GM18508 (cell line): ENCODE results near the gene CD274.
"Not testable (repeated sequence)": the region's sequence is repeated elsewhere in the genome, so short reads cannot be mapped to it uniquely, and the experiment has no call there.

Experiments used
- ATAC-seq: cut with Tn5 transposase; IDR thresholded peaks from one replicate; pipeline ENCODE4 v1.9.1; 2021; ENCODE audit warnings: moderate number of reproducible peaks; ENCODE audit not compliant: insufficient read depth, unreplicated experiment

The CD274 gene

DNA sequence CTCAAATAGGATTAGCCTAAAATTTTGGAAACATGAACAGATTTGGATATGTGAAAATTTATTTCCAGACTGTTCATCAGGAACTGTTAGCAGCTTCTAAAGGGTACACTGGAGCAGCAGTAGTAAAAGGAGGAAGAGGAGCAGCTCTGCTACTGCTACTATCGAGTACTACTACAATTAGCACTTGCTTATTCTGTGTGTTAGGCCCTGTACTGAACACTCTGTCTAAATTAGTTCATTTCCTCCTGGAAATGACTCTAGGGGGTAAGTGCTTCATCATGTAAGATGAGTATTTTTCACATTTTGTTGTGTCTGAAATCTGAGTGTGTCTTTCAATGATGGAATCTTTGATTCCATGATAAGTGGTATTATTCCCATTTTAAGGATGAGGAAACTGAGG, 9.8 kb downstream of the CD274 start:
- ATAC-seq: no peak

DNA sequence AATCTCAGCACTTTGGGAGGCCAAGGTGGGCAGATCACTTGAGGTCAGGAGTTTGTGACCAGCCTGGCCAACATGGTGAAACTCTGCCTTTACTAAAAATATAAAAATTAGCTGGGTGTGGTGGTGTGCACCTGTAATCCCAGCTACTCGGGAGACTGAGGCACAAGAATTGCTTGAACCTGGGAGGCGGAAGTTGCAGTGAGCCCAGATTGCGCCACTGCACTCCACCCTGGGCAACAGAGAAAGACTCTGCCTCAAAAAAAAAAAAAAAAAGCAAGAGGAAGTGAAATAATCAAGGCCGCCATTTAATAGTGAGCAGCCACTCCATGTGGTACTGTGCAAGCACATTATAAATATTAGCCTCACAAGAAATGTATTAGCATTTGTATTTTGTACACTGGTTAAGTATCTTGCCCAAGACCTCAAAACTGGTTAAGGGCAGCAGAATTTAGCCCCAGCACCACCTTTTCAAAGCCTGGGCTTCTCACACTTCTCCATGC, 14.5 kb downstream of the CD274 start:
- ATAC-seq: not testable (repeated sequence)

DNA sequence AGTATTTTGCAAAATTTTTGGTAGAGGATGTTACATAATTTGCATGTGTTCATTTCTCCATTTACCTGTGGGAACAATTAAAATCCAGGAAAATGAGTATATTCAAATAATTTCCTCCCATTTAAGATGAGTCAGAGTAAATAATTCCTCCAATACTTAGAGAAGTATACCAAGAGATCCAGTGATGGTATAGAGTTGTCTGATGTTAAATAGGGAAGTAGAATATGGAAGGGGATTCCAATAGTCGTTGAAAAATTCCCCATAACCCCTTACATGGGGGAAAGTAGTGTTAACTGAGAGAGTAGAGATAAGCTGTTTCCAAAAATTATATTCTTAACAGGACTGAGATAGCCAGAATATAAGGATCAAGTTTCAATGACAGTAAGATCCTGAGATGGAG, 15.7 kb downstream of the CD274 start:
- ATAC-seq: no peak

DNA sequence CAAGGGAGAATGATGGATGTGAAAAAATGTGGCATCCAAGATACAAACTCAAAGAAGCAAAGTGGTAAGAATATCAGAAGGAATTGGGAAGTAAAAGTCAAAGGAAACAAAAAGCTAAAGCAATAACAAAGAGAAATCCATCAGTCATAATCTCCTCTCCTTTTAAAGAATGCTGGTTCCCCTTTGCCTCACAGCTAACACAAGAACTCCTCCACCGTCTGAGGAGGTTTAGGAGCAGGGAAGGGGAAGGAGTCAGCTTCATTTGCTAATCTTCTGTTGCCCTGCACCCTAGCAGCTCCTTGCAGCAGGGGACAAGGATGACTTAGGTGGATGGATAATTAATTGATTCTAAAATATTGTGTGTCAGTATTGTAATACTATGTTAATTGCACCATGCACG, 16.4 kb downstream of the CD274 start:
- no peak for ATAC-seq

DNA sequence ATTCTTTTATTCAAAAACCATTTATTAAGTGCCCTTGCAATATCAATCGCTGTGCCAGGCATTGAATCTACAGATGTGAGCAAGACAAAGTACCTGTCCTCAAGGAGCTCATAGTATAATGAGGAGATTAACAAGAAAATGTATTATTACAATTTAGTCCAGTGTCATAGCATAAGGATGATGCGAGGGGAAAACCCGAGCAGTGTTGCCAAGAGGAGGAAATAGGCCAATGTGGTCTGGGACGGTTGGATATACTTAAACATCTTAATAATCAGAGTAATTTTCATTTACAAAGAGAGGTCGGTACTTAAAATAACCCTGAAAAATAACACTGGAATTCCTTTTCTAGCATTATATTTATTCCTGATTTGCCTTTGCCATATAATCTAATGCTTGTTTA, 18.5 kb downstream of the CD274 start:
- ATAC-seq: no peak

DNA sequence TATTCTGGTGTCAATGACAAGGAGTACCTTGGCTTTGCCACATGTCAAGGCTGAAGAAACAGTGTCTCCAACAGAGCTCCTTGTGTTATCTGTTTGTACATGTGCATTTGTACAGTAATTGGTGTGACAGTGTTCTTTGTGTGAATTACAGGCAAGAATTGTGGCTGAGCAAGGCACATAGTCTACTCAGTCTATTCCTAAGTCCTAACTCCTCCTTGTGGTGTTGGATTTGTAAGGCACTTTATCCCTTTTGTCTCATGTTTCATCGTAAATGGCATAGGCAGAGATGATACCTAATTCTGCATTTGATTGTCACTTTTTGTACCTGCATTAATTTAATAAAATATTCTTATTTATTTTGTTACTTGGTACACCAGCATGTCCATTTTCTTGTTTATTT, 19.8 kb downstream of the CD274 start:
- ATAC-seq: no peak

DNA sequence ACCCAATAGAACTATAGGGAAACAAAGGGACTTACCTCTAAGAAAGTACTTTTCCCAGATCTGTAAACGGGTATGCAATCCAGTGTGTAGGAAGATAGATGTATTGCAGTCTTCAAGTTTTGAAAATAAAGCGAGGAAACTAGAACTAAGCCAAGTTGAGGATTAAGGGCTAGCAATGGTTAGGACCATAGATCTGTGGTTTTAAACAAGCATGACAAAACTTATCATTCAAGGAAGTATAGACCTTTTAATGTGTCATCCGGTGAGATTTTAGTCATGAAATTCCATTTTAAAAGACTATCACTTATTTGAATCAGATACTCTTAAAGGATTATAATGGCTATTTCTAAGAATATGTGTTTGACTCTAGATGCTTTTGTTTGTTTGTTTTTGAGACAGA, 20.5 kb downstream of the CD274 start:
- no peak for ATAC-seq

DNA sequence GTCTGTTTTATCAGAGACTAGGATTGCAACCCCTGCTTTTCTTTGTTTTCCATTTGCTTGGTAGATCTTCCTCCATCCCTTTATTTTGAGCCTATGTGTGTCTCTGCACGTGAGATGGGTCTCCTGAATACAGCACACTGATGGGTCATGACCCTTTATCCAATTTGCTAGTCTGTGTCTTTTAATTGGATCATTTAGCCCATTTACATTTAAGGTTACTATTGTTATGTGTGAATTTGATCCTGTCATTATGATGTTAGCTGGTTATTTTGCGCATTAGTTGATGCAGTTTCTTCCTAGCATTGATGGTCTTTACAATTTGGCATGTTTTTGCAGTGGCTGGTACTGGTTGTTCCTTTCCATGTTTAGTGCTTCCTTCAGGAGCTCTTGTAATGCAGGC, 25.3 kb downstream of the CD274 start:
- not testable (repeated sequence) for ATAC-seq

DNA sequence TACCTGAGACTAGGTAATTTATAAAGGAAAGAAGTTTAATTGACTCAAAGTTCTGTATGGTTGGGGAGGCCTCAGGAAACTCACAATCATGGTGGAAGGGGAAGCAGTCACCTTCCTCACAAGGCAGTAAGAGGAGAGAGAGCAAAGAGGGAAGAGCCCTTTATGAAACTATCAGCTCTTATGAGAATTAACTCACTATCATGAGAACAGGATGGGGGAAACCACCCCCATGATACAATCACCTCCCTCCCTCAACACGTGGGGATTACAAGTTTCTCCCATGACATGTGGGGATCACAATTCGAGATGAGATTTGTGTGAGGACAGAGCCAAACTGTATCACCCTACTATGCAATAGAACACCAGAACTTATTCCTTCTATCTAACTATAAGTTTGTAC, 27.9 kb downstream of the CD274 start:
- no peak for ATAC-seq

DNA sequence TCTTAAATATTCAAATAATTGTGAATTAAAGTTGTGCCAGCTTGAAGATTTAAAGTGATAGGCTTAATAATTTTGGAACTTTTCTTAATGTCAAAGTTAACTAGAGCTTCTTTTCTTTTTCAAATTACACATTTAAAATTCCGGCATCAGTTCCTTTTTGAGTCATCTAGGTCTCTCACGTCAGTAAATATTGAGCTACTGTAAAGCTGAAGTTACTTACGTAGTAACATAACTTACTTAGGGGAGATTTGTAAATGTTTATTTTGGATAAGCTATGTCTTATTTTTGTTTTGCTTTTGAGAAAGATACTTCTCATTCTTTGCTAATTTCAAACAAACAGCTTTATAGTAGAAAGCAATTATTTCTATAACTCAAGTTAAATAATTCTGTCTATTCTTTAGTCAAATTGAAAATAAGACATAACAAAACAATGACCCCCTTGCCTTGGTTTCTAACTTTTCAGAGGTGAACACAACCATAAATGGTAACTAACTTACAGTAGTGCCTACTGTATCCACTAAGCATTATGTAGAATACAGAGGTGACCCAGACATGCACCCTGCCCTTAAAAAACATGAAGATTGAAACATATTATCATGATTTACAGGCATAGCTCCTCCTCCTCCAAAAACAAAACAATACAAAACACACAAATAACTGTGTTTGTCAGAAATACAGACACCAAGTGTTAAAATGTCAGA, 29.8 kb downstream of the CD274 start:
- no peak for ATAC-seq

DNA sequence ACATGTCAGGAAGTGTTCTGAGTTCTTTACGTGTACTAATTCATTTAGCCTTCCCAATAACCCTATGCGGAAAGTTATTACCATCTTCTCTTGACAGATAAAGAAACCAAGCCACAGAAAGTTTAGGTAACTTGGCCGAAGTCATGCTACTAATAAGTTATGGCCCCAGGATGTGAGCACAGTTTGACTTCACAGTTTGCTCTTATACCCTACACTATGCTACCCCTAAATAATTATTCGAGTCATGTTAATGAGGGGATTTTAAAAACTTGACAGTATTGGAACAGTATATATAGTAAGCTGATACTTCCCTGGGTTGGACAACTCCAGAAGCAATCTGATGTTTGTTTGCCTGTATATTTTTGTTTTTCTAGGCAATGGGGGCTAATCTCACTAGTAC, 30.6 kb downstream of the CD274 start:
- no peak for ATAC-seq

DNA sequence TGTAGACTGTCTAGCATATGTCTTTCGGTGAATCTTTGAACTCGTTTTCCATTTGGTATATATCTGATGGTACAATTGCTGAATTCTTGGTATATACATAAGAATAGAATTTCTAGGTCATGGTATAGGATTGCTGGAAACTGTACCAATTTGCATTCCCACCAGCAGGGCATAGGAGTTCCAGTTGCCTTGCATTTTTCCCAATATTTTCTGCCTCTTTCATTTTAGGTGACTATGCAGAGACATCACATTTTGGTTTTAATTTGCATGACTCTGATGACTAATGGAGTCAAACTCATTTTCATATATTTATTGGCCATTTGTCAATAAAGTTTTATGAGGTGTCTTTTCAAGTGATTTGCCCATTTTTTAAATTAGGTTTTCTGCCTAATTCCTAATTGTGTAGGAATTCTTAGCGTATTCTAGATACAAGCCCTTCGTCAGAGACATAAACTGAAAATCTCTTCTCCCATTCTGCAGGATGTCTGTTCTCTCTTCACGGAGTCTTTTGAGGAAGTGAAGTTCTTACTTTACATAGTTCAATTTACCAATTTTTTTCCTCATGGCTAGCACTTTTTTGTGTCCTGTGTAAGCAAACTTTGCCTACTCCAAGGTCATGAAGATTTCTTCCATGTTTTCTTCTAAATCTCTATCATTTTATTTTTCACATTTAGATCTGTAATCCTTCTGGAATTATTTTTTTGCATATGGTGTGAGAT, 31.1 kb downstream of the CD274 start:
- ATAC-seq: no peak

DNA sequence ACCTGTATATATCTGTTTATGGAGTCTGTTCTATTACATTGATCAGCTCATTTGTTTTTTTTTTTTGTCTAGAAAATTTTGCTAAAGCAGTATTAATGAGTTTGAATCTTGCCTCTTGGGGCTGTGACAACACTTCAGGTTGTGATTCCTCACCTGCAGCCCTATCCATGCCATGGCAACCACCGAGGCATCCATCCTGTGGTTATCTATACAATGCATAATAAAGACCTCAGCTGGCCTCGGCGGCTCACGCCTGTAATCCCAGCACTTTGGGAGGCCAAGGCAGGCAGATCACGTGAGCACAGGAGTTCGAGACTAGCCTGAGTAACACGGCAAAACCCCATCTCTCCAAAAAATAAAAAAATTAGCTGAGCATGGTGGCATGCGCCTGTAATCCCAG, 31.9 kb downstream of the CD274 start:
- no peak for ATAC-seq

DNA sequence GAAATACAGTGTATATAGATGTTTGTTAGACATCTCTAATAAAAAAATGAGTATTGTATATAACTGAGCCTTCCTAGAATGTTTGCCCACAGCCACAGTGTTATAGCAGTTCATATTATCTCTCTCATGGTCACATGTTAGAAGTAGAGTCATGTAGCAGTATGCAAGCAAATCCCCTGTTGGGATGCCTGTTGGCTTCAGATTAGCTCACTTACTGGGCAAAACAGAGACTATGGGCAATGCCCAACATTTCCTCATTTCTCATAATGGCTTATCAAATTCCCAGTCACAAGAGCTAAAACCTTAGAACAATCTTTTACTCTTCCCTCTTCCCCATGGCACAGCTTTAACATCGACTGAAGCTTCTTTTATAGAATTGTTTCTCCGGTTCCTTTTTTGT, 33.0 kb downstream of the CD274 start:
- ATAC-seq: no peak

DNA sequence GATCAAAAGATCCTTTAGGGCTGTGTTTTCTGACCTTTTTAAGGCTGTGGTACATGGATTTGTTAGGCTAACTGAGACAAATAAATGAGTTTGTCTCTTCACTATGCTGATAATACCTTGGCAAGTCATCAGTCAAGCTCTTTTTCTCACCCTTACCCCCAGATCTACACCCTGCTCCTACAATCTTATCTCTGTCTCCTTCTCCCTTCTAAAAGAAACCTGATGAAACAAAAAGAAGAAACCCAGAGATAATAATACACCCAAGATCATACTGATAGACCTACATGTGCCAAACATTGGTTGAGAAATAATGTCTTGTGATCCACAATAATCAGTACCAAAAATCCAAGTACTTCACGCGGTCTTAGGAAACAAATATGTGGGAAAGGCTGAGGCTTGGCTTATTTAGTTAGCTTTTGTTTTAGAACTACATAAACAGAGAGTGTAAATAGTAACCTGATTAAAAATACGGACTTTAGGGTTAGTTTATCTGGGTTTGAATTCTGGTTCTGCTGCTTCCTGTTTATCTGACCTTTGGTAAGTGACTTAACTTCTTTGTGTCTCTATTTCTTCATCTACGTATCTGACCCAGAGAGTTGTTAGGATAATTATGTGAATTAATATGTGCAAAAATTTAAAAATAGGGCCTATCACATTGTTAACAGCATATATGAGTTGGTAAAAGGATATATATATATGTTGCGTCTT, 35.2 kb downstream of the CD274 start:
- ATAC-seq: no peak

DNA sequence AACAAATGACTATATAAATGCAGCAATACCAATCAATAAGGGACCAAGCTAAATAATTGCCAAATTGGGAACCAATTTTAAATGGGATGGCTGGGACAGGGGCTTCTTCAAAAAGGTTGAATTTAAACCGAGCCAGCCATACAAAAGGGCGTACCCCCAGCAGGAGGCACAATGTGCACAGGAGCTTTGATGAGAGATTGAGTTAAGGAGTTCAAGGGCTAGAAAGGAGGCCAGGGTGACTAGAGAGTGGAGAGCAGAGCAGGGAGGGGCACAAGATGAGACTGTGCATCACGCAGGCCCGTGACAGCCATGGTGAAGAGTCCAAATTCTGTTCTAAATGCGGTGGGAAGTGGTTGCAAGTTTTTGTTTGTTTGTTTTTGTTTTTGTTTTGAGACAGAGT, 36.6 kb downstream of the CD274 start:
- no peak for ATAC-seq

DNA sequence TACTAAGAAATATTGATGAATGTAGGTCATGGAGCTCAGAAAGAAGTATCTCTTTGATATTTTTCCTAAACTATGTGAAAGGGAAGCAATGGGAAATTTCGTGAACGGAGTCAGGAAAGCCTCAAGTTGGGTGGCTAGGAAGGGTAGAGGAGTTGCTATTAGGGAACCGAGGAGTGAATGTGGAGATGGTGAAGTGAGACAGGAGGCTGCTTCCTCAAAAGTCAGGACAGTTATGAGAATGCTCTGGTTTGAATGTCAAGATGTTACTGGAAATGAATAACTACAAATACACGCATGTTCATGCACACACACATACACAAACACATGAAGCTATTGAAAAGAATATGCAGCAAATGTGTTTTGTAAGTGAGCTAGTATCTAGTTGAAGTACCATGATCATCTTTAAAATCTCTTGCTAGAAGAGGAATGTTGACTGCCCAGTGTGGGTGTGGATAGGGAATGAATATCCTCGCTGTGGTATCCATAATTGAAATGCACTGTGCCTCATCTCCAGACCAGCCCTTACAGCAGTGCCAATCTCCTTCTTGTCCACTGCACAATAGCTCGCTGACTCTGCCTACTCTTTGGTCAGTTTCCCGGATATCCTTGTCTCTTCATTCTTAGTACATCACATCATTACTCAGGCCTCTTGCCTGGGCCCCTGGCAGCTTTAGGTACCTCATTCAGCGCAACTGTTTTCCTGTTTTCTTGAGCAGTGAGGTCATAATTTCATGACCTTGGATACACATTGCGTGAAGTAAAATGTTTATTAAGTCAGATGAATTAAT, 38.1 kb downstream of the CD274 start:
- ATAC-seq: no peak

DNA sequence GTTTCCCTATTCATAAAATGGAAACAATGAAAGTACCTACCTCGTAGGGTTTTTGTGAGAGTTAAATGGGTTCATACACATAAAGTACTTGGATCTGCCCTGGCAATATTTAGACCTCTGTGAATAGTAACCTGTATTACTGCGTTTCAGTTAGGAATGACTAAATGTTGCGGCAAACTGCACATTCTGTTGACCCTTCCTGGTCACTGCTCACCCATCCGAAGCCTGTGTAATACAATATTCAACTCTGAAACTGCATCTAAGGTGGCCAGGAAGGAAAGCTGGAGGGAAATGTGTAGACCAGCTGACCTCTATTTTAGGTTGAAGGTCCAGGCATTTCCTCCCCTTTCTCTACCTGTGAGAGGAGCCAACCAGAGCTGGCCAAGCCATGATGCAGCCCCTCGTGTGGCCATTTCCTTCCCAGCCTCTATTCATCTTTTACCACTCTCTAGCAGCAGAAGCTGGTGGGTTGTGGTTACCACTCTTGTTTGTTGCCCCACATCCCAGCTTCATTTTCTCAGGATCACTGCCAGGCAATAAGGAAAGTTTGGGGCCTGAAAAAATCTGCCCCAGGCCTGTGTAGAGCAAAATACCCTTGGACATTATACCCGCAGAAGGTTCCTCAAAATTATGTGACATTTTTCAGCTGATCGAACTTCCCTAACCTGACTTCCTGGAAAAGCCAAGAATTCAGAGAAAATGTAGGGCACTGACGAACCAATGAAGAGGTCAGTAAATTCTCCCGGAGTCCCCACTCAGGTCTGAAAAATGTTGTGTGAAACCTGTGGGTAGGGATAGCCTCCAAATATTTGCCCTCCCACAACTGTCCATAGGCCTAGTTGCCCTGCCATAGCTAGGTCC, 39.5 kb downstream of the CD274 start:
- ATAC-seq: no peak

DNA sequence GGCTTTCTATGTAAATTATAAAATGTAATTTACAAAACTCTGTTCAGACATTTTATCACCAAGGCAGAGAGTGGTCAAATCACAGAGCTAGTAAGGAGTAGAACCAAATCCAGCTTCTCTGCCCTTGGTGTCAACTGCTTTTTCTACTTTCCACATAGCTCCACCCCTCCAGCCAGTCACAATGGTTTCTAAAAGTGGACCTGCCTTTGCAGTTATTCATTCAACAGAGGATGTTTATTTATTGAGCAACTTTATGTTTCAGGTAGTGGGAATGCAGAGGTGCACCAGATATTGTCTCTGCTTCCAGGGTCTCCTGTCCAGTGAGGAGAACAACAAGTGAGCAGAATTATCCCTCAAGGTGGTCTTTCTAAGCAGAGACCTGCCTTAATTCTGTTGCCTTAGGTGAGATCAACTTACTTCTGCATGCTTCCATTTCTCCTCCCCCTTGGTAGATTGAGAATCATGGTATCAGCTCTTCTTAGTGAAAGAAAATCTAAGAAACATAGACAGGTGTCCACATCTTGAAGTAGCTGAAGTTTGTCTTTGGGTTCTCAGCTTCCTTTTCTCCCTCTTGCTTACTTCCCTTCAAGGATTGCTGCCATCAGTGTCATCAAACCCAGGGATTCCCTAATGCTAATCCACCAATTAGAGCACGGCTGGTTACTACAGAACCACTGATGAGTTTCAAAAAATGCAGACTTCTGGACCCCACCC, 42.8 kb downstream of the CD274 start:
- ATAC-seq: no peak
